ENCODE measurements around the gene KNCN. TPM values are rescaled to one million over a fixed set of nuclear protein-coding genes. Genes with fewer than 3 reads are reported as not detected.

The KNCN gene
- polyA plus RNA-seq, 1 donor from 2014 or later, result not detected

- no peak overlapping the region for H3K27ac ChIP-seq (ENCODE audit: low read length)
- H3K4me2 ChIP-seq (ENCODE audit: low read length), result no peak overlapping the region
- H3K9me3 ChIP-seq (ENCODE audit: low read length), result no peaks in the 10 kb centered on the region
- H3F3A ChIP-seq (ENCODE audit: insufficient read depth, low read length, poor library complexity, severe bottlenecking), result no peaks in the 10 kb centered on the region
- no peaks in the 10 kb centered on the region for H3K36me3 ChIP-seq (ENCODE audit: insufficient read depth, low read length)
- TF ChIP-seq RAD21 (conservative IDR thresholded peaks at IDR 0.05) (no peak), POLR2AphosphoS5 (IDR thresholded peaks at IDR 0.05) (no peak), CTCF (IDR thresholded peaks at IDR 0.05; ENCODE audit: poor library complexity, severe bottlenecking) (no peak), SMC3 (conservative IDR thresholded peaks at IDR 0.05; ENCODE audit: poor library complexity) (no peak), TAF1 (IDR thresholded peaks at IDR 0.05; ENCODE audit: low read depth) (no peak), EZH2 (IDR thresholded peaks at IDR 0.05; ENCODE audit: borderline replicate concordance, insufficient read depth, low read length, poor library complexity, severe bottlenecking) (no peak)
- TF ChIP-seq, protein P1, sequence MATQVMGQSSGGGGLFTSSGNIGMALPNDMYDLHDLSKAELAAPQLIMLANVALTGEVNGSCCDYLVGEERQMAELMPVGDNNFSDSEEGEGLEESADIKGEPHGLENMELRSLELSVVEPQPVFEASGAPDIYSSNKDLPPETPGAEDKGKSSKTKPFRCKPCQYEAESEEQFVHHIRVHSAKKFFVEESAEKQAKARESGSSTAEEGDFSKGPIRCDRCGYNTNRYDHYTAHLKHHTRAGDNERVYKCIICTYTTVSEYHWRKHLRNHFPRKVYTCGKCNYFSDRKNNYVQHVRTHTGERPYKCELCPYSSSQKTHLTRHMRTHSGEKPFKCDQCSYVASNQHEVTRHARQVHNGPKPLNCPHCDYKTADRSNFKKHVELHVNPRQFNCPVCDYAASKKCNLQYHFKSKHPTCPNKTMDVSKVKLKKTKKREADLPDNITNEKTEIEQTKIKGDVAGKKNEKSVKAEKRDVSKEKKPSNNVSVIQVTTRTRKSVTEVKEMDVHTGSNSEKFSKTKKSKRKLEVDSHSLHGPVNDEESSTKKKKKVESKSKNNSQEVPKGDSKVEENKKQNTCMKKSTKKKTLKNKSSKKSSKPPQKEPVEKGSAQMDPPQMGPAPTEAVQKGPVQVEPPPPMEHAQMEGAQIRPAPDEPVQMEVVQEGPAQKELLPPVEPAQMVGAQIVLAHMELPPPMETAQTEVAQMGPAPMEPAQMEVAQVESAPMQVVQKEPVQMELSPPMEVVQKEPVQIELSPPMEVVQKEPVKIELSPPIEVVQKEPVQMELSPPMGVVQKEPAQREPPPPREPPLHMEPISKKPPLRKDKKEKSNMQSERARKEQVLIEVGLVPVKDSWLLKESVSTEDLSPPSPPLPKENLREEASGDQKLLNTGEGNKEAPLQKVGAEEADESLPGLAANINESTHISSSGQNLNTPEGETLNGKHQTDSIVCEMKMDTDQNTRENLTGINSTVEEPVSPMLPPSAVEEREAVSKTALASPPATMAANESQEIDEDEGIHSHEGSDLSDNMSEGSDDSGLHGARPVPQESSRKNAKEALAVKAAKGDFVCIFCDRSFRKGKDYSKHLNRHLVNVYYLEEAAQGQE (IDR thresholded peaks at IDR 0.05; ENCODE audit: borderline replicate concordance), result no peak
- no peaks in the 10 kb centered on the region for H4K20me1 ChIP-seq (ENCODE audit: insufficient read depth)
- no peak overlapping the region for H3K9ac ChIP-seq (ENCODE audit: low read length)
- H3K79me2 ChIP-seq (replicated peaks; ENCODE audit: insufficient read depth, low read length), result no peaks in the 10 kb centered on the region
- no peaks in the 10 kb centered on the region for H3K9me2 ChIP-seq (ENCODE audit: insufficient read depth, low read length)
- no peaks in the 10 kb centered on the region for H3K27me3 ChIP-seq (ENCODE audit: insufficient read depth, low read depth, low read length)
- no peak overlapping the region for H2AFZ ChIP-seq (ENCODE audit: low read depth, low read length)
- no peak overlapping the region for H3K4me3 ChIP-seq (ENCODE audit: low read length)
Measured at GRCh38 chr1:46577671-46578070, 26.2 kb upstream of the KNCN start.

DNA sequence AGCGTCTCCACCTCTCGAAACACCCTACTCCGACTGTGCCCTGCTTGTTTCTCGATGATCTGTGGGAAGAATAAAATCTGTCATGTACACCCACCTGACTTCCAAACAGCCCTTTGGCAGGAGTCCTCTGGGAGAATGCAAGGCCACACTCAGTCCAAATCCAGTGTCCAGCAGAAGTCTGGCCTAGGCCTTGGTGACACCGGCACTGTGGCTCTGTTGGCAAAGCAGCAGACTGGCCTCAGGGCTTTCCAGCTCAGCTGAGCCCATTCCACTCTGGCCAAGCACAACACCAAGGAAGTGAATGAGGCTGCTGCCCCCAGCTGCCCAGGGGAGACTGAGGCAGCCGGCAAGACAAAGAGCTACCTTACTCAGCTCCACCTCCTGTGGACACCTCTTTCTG lies 25.1 kb upstream of the KNCN start:
- Histone ChIP-seq H3K4me3 (ENCODE audit: low read length) (no peak overlapping the region), H3K79me2 (replicated peaks; ENCODE audit: insufficient read depth, low read length) (no peaks in the 10 kb centered on the region), H3K27me3 (ENCODE audit: insufficient read depth, low read depth, low read length) (no peaks in the 10 kb centered on the region), H3K9me2 (ENCODE audit: insufficient read depth, low read length) (no peaks in the 10 kb centered on the region), H3K27ac (ENCODE audit: low read length) (no peak overlapping the region), H2AFZ (ENCODE audit: low read depth, low read length) (no peak overlapping the region), H4K20me1 (ENCODE audit: insufficient read depth) (no peaks in the 10 kb centered on the region), H3K4me2 (ENCODE audit: low read length) (no peak overlapping the region), H3K36me3 (ENCODE audit: insufficient read depth, low read length) (no peaks in the 10 kb centered on the region), H3F3A (ENCODE audit: insufficient read depth, low read length, poor library complexity, severe bottlenecking) (no peaks in the 10 kb centered on the region), H3K9ac (ENCODE audit: low read length) (no peak overlapping the region), H3K9me3 (ENCODE audit: low read length) (no peaks in the 10 kb centered on the region)
- no peak for TF ChIP-seq SMC3 (conservative IDR thresholded peaks at IDR 0.05; ENCODE audit: poor library complexity)
- TF ChIP-seq RAD21 (conservative IDR thresholded peaks at IDR 0.05), result no peak
- TF ChIP-seq EZH2 (IDR thresholded peaks at IDR 0.05; ENCODE audit: borderline replicate concordance, insufficient read depth, low read length, poor library complexity, severe bottlenecking), result no peak
- no peak for TF ChIP-seq EP300 (conservative IDR thresholded peaks at IDR 0.05; ENCODE audit: poor library complexity, severe bottlenecking)

DNA sequence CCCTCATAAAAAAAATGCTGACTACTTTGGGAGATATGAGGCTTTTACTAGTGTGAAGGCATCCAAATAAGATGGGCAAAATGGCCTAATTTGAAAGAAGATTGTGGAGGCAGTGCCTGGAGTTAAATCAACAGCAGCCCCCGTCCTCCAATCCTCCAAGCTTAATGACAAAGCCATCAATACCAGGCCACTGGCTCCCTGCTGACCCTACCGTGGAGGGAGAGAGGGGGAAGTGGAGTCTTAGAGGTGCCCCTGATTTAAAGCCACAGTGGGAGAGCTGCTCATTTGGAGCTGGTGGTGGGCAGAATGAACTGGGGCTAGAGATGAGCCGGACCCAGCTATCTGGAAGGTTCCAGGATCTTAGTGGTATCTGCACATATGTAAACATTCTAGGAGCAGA lies 24.3 kb upstream of the KNCN start:
- Histone ChIP-seq H3K4me3 (ENCODE audit: low read length) (no peak overlapping the region), H4K20me1 (ENCODE audit: insufficient read depth) (no peaks in the 10 kb centered on the region), H3K79me2 (replicated peaks; ENCODE audit: insufficient read depth, low read length) (no peaks in the 10 kb centered on the region), H3K27me3 (ENCODE audit: insufficient read depth, low read depth, low read length) (no peaks in the 10 kb centered on the region), H3K27ac (ENCODE audit: low read length) (no peak overlapping the region), H3K9me2 (ENCODE audit: insufficient read depth, low read length) (no peaks in the 10 kb centered on the region), H3K9me3 (ENCODE audit: low read length) (no peaks in the 10 kb centered on the region), H2AFZ (ENCODE audit: low read depth, low read length) (no peak overlapping the region), H3K36me3 (ENCODE audit: insufficient read depth, low read length) (no peaks in the 10 kb centered on the region), H3F3A (ENCODE audit: insufficient read depth, low read length, poor library complexity, severe bottlenecking) (no peaks in the 10 kb centered on the region), H3K4me2 (ENCODE audit: low read length) (no peak overlapping the region), H3K9ac (ENCODE audit: low read length) (no peak overlapping the region)
- no peak for TF ChIP-seq CTCF (IDR thresholded peaks at IDR 0.05; ENCODE audit: poor library complexity, severe bottlenecking)
- TF ChIP-seq SMC3 (conservative IDR thresholded peaks at IDR 0.05; ENCODE audit: poor library complexity), result no peak
- TF ChIP-seq, protein P1 (IDR thresholded peaks at IDR 0.05; ENCODE audit: borderline replicate concordance), result no peak
- no peak for TF ChIP-seq EZH2 (IDR thresholded peaks at IDR 0.05; ENCODE audit: borderline replicate concordance, insufficient read depth, low read length, poor library complexity, severe bottlenecking)
- TF ChIP-seq TAF1 (IDR thresholded peaks at IDR 0.05; ENCODE audit: low read depth), result no peak
- no peak for TF ChIP-seq RAD21 (conservative IDR thresholded peaks at IDR 0.05)
- TF ChIP-seq MXI1 (conservative IDR thresholded peaks at IDR 0.05; ENCODE audit: poor library complexity, severe bottlenecking), result no peak
- no peak for TF ChIP-seq EP300 (conservative IDR thresholded peaks at IDR 0.05; ENCODE audit: poor library complexity, severe bottlenecking)
- no peak for TF ChIP-seq POLR2AphosphoS5 (IDR thresholded peaks at IDR 0.05)
